ENCODE measurements around the gene NCKAP5. TPM values are rescaled to one million over a fixed set of nuclear protein-coding genes. Genes with fewer than 3 reads are reported as not detected.

Gene NCKAP5
- total and polyA plus RNA-seq, 2 of the 8 experiments (the other 6 are each of a cell fraction or from before 2014, with no cell fraction given), result 0.27 to 0.86 TPM

DNA sequence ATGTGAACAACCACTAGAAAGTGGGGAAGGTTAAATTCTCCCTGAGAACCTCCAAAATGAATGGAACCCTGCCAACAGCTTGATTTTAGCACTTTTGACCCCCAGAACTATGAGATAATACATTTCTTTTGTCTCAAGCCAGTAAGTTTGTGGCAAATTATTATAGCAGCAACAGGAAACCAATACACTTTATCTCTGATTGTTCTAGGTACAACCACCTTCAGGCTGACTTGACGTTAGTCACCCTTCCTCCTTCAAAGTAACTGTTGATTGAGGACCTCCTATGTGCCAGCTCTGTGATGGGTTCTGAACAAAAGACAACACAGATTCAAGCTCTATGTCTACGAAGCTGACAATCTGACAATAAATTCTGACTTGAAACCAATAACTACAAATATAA is 318.9 kb downstream of the NCKAP5 start:
- no peak overlapping the region for H3K4ac ChIP-seq (replicated peaks; ENCODE audit: insufficient read length, low read depth, low read length)
- no peak overlapping the region for H4K5ac ChIP-seq (ENCODE audit: insufficient read length, low read depth, low read length)
- no peak for FAIRE-seq
- H4K20me1 ChIP-seq (replicated peaks in 1 of 2; ENCODE audit: control insufficient read depth in 1 of 2, insufficient read depth in 2 of 2, low read length in 2 of 2), result no peaks in the 10 kb centered on the region
- H3K18ac ChIP-seq (ENCODE audit: extremely low read depth, low read length), result no peak overlapping the region
- H3K23me2 ChIP-seq (ENCODE audit: low read depth, low read length), result no peaks in the 10 kb centered on the region
- no peak overlapping the region for H2AK5ac ChIP-seq (ENCODE audit: low read depth, low read length)
- TF ChIP-seq TBP (IDR thresholded peaks at IDR 0.05; ENCODE audit: low read depth, low read length) (no peak), CHD1 (IDR thresholded peaks at IDR 0.05; ENCODE audit: low read depth, low read length) (no peak)
- no peak overlapping the region for H2BK20ac ChIP-seq (ENCODE audit: low read length)
- no peaks in the 10 kb centered on the region for H3K79me2 ChIP-seq (ENCODE audit: control insufficient read depth in 1 of 2, insufficient read depth in 2 of 2, low read length in 2 of 2)
- H2AFZ ChIP-seq (ENCODE audit: low read length), result no peak overlapping the region
- no peak overlapping the region for H3K27ac ChIP-seq (ENCODE audit: low read depth, low read length)
- CTCF ChIA-PET (ENCODE audit: partially characterized antibody), result no interaction called here
- H2BK5ac ChIP-seq (ENCODE audit: low read depth, low read length), result no peak overlapping the region
- no peak overlapping the region for H2BK12ac ChIP-seq (ENCODE audit: low read depth, low read length)
- WGBS, 2 experiments (ENCODE audit: extremely low coverage in 1 of 2, insufficient coverage in 1 of 2, insufficient read length in 1 of 2, insufficient replicate concordance in 2 of 2, low coverage in 1 of 2, low lambda C conversion rate in 2 of 2, missing lambda C conversion rate in 1 of 2), result 91% methylated on average over 2 of the region's 2 CpGs; no CpG with 5 or more reads in 1 of the 2 experiments
- H2BK15ac ChIP-seq (ENCODE audit: low read length), result no peak overlapping the region
- H3K9ac ChIP-seq (replicated peaks in 1 of 4; ENCODE audit: extremely low read depth in 1 of 4, low read depth in 3 of 4, low read length in 3 of 4), result no peak overlapping the region
- H4K8ac ChIP-seq (ENCODE audit: extremely low read depth, insufficient read depth, low read length), result no peak overlapping the region
- H3K14ac ChIP-seq (ENCODE audit: insufficient read length), result no peak overlapping the region
- POLR2A ChIA-PET (ENCODE audit: partially characterized antibody), result no interaction called here
- H3K79me1 ChIP-seq (ENCODE audit: low read depth, low read length), result no peaks in the 10 kb centered on the region
- H3K4me3 ChIP-seq (ENCODE audit: extremely low read depth in 1 of 4, insufficient read depth in 2 of 4, low read depth in 3 of 4, low read length in 4 of 4), result no peak overlapping the region
- no peak for DNase-seq (ENCODE audit: low read depth in 1 of 2, low spot score in 2 of 2)
- no peaks in the 10 kb centered on the region for H3K36me3 ChIP-seq (ENCODE audit: control insufficient read depth in 2 of 4, insufficient read depth in 4 of 4, low read length in 3 of 4)
- H3K4me2 ChIP-seq (ENCODE audit: insufficient read depth in 1 of 2, low read depth in 2 of 2, low read length in 2 of 2), result no peak overlapping the region
- H3K27me3 ChIP-seq (replicated peaks in 1 of 4; ENCODE audit: control insufficient read depth in 3 of 4, extremely low read depth in 1 of 4, insufficient read depth in 3 of 4, low read length in 3 of 4), result no peaks in the 10 kb centered on the region
- no peaks in the 10 kb centered on the region; a peak in 1 of 7 replicates for H3K4me1 ChIP-seq (replicated peaks in 1 of 4; ENCODE audit: control insufficient read depth in 3 of 4, insufficient read depth in 4 of 4, low read length in 3 of 4)
- H2BK120ac ChIP-seq (replicated peaks; ENCODE audit: low read depth, low read length), result no peak overlapping the region
- no peak overlapping the region for H3K56ac ChIP-seq (replicated peaks; ENCODE audit: insufficient read length, low read depth, low read length)
- H4K91ac ChIP-seq (replicated peaks; ENCODE audit: insufficient read length, low read length), result no peak overlapping the region
- no peak overlapping the region for H3K23ac ChIP-seq (ENCODE audit: insufficient read length)
- H3K9me3 ChIP-seq (ENCODE audit: insufficient read depth in 2 of 2, low read depth in 1 of 2, low read length in 1 of 2), result no peaks in the 10 kb centered on the region
